Measurements from ENCODE around the gene GC. TPM values are rescaled to one million over a fixed set of nuclear protein-coding genes. Genes with fewer than 3 reads are reported as not detected.
"Not testable (repeated sequence)": the region's sequence is repeated elsewhere in the genome, so short reads cannot be mapped to it uniquely, and the experiment has no call there.

Gene GC
- total RNA-seq, 6 donors from 2014 or later: 1.6 to 2.5 TPM; not detected in 4

- no peaks in the 10 kb centered on the region for H3K9me3 ChIP-seq
- H3K4me3 ChIP-seq: no peak overlapping the region
- 72 to 73% methylated on average over 3 of the region's 3 CpGs for WGBS, 2 donors
- ATAC-seq (ENCODE audit: low FRiP score in 2 of 2) (no peak), DNase-seq (no peak)
- no peaks in the 10 kb centered on the region for H3K27me3 ChIP-seq
- H3K4me1 ChIP-seq: no peaks in the 10 kb centered on the region
- no peaks in the 10 kb centered on the region for H3K36me3 ChIP-seq
- no peak overlapping the region for H3K27ac ChIP-seq
- TF ChIP-seq POLR2A (IDR thresholded peaks at IDR 0.05) (no peak), CTCF (IDR thresholded peaks at IDR 0.05) (no peak), POLR2AphosphoS5 (IDR thresholded peaks at IDR 0.05) (no peak)
These were observed 23.6 kb upstream of the GC start for GRCh38 chr4:71807469-71807868.

DNA sequence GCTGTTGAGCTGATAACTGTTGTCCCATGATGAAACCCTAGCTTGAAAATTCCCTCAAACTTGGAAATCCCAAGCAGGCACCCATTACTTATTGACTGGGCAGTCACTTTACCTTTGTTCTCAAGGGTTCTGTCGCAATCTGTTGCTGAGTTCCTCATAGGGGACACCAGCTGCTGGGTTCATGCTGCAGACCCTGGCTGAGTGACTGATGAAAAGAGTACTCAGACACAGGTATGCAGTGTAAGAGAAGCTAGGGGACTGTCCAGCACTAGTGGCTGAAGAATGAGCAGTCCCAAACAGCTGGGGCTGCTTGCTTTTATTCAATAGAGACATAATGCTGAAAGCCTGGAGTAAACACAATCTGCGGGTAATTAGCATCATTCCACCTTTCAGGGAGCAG lies 21.4 kb upstream of the GC start:
- not testable (repeated sequence) for H3K36me3 ChIP-seq; H3K27ac ChIP-seq; H3K27me3 ChIP-seq; ATAC-seq (ENCODE audit: low FRiP score in 2 of 2); H3K4me1 ChIP-seq; H3K4me3 ChIP-seq; DNase-seq; H3K9me3 ChIP-seq
- 71 to 74% methylated on average over 2 of the region's 2 CpGs for WGBS, 2 donors

DNA sequence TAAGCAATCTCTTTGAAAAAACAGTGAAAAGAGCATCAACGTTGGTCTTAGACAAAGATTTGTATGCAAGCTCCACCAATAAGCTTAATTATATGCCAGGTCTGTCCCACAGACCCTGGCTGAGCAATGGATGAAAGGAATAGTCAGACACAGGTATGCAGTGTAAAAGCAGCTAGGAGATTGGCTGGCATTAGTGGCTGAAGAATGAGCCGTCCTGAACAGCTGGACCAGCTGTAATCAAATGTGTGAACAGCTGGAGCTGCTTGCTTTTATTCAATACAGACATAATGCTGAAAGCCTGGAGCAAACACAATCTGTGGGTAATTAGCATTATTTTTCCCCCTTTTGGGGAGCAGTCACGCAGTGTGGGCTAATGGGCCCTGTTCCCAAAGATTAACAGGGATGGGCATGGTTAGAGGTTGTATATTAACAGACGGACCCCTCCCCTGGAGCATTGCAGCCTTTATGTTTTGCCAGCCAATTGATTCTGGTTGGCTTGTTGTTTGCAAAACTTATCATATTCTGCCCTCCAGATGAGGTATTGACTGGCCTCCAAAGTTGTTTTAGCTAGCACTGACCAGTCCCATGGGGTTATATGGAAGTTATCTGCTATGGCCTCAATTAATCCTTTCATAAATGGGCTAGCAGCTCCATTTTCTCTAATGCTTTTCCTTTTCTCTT lies 20.3 kb upstream of the GC start:
- 62 to 75% methylated on average over 3 to 4 of the region's 4 CpGs for WGBS, 2 donors
- not testable (repeated sequence) for ATAC-seq (ENCODE audit: low FRiP score in 2 of 2); H3K27ac ChIP-seq; DNase-seq; H3K27me3 ChIP-seq; H3K4me1 ChIP-seq; H3K36me3 ChIP-seq; H3K4me3 ChIP-seq; H3K9me3 ChIP-seq

DNA sequence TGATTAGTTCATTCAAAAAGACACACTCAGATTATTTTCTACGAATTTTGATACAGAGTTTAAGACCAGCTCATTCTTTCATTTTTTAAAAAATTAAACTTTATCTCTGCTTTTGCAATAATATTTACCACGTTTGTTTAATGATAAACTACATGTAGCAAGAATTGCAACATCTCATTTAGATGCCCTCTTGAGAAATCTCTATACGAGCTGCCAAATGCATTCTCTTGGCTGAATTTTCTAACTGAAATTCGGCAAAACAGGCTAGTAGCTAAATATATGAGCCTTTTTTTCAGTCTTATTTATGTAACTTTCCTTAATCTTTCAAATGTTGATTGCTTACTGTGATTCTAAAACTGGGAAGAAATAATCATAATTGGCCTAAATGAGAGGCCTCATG lies 2.1 kb upstream of the GC start:
- Histone ChIP-seq H3K9me3 (no peaks in the 10 kb centered on the region), H3K27me3 (no peaks in the 10 kb centered on the region), H3K4me3 (no peak overlapping the region), H3K27ac (no peak overlapping the region), H3K4me1 (peaks cover 0 to 4% (median 0%) of the 10 kb centered on the region in 4 donors), H3K36me3 (no peaks in the 10 kb centered on the region)
- no peak for DNase-seq
- no peak for TF ChIP-seq EP300 (IDR thresholded peaks at IDR 0.05)
- no peak for TF ChIP-seq POLR2AphosphoS5 (IDR thresholded peaks at IDR 0.05)
- TF ChIP-seq CTCF (IDR thresholded peaks at IDR 0.05): no peak
- no peak for TF ChIP-seq POLR2A (IDR thresholded peaks at IDR 0.05)
- WGBS, 2 donors: 24 to 29% methylated on average over 4 of the region's 4 CpGs
- no peak for ATAC-seq (ENCODE audit: low FRiP score in 2 of 2)

- H3K36me3 ChIP-seq: no peaks in the 10 kb centered on the region
- ATAC-seq (ENCODE audit: low FRiP score in 2 of 2): no peak
- peaks cover 0 to 4% (median 0%) of the 10 kb centered on the region in 4 donors for H3K4me1 ChIP-seq
These were observed 804 bp upstream of the GC start for GRCh38 chr4:71784569-71785197.

More at GRCh38 chr4:71784569-71785197, 804 bp upstream of the GC start:
- DNase-seq: no peak
- no peak overlapping the region for H3K27ac ChIP-seq
- no peaks in the 10 kb centered on the region for H3K27me3 ChIP-seq
- no peak overlapping the region for H3K4me3 ChIP-seq
- no peak for TF ChIP-seq EP300 (IDR thresholded peaks at IDR 0.05)
- no peak for TF ChIP-seq POLR2AphosphoS5 (IDR thresholded peaks at IDR 0.05)
- TF ChIP-seq POLR2A (IDR thresholded peaks at IDR 0.05): no peak
- TF ChIP-seq CTCF (IDR thresholded peaks at IDR 0.05): no peak
- no peaks in the 10 kb centered on the region for H3K9me3 ChIP-seq
